Neural progenitor cell (in vitro differentiated cells): ENCODE measurements around the gene MAP1LC3B2. TPM values are rescaled to one million over a fixed set of nuclear protein-coding genes. Genes with fewer than 3 reads are reported as not detected.

ENCODE experiments used
- DNase-seq: peaks from one replicate; pipeline ENCODE4 v3.0.0-alpha.2; 2016; ENCODE audit warnings: low spot score
- H2AFZ ChIP-seq: fragments of 200-600 bp; sonication (generic); replicated peaks from 2 replicates; pipeline ENCODE4 v1.6.1; 2016; ENCODE audit warnings: antibody characterized with exemption
- H3F3A ChIP-seq: fragments of 200-600 bp; sonication (generic); 2 replicates; pipeline ENCODE4 v1.6.1; 2016; ENCODE audit warnings: antibody characterized with exemption, low read depth
- H3K27ac ChIP-seq: fragments of 200-600 bp; sonication (generic); 2 replicates; pipeline ENCODE4 v1.5.1; 2016; ENCODE audit warnings: mild to moderate bottlenecking
- H3K27me3 ChIP-seq: fragments of 200-600 bp; sonication (generic); 2 replicates; pipeline ENCODE4 v1.6.1; 2016; ENCODE audit warnings: mild to moderate bottlenecking, moderate library complexity
- H3K36me3 ChIP-seq: fragments of 200-600 bp; sonication (generic); 2 replicates; pipeline ENCODE4 v1.5.1; 2016
- H3K4me1 ChIP-seq: fragments of 200-600 bp; sonication (generic); 2 replicates; pipeline ENCODE4 v1.6.1; 2016; ENCODE audit warnings: mixed run types
- H3K4me2 ChIP-seq: fragments of 200-600 bp; sonication (generic); 2 replicates; pipeline ENCODE4 v1.6.1; 2016
- H3K4me3 ChIP-seq: fragments of 200-600 bp; sonication (generic); 2 replicates; pipeline ENCODE4 v1.5.1; 2016
- H3K79me2 ChIP-seq: fragments of 200-600 bp; sonication (generic); 2 replicates; pipeline ENCODE4 v1.6.1; 2016; ENCODE audit warnings: low read depth
- H3K9ac ChIP-seq: fragments of 200-600 bp; sonication (generic); 2 replicates; pipeline ENCODE4 v1.6.1; 2016
- H3K9me3 ChIP-seq: fragments of 200-600 bp; sonication (generic); 2 replicates; pipeline ENCODE4 v1.5.1; 2016; ENCODE audit warnings: low read depth
- H4K20me1 ChIP-seq: fragments of 200-600 bp; sonication (generic); 2 replicates; pipeline ENCODE4 v1.6.1; 2016; ENCODE audit warnings: low read depth
- H3K27ac Mint-ChIP-seq: 3 replicates; pipeline ENCODE4 v1.8.0; 2021; ENCODE audit warnings: mixed read lengths
- H3K27me3 Mint-ChIP-seq: 2 replicates; pipeline ENCODE4 v1.8.0; 2022; ENCODE audit warnings: low read depth, mild to moderate bottlenecking, inconsistent platforms, moderate library complexity, mixed read lengths; ENCODE audit not compliant: insufficient read depth
- H3K36me3 Mint-ChIP-seq: 3 replicates; pipeline ENCODE4 v1.8.0; 2021; ENCODE audit warnings: mixed read lengths
- H3K4me1 Mint-ChIP-seq: 3 replicates; pipeline ENCODE4 v1.8.0; 2021; ENCODE audit warnings: mixed read lengths
- H3K4me3 Mint-ChIP-seq: 3 replicates; pipeline ENCODE4 v1.8.0; 2021; ENCODE audit warnings: mild to moderate bottlenecking, moderate library complexity, mixed read lengths
- H3K9me3 Mint-ChIP-seq: 3 replicates; pipeline ENCODE4 v1.8.0; 2020; ENCODE audit warnings: mixed read lengths
- EZH2 ChIP-seq: fragments of 200-600 bp; sonication (generic); IDR thresholded peaks from 2 replicates; pipeline ENCODE4 v1.6.1; 2017; ENCODE audit warnings: antibody characterized with exemption, mild to moderate bottlenecking, moderate library complexity
- EZH2phosphoT487 ChIP-seq: fragments of 200-600 bp; sonication (generic); IDR thresholded peaks from 2 replicates; pipeline ENCODE4 v1.6.1; 2017; ENCODE audit warnings: antibody characterized with exemption
- total RNA-seq: library from RNA; depleted of rRNA; stranded (reverse); fragments of >200 nt; gene quantifications from 2 replicates; pipeline ENCODE4 v1.2.3, GENCODE V29; 2015; ENCODE audit warnings: low replicate concordance
- TF ChIP-seq, protein P1 (sequence below): fragments of 200-600 bp; sonication (generic); IDR thresholded peaks from 2 replicates; pipeline ENCODE4 v1.5.1; 2017; ENCODE audit warnings: antibody characterized with exemption, mild to moderate bottlenecking

Gene MAP1LC3B2
- total RNA-seq, 1 donor from 2014 or later: 0.39 TPM

DNA sequence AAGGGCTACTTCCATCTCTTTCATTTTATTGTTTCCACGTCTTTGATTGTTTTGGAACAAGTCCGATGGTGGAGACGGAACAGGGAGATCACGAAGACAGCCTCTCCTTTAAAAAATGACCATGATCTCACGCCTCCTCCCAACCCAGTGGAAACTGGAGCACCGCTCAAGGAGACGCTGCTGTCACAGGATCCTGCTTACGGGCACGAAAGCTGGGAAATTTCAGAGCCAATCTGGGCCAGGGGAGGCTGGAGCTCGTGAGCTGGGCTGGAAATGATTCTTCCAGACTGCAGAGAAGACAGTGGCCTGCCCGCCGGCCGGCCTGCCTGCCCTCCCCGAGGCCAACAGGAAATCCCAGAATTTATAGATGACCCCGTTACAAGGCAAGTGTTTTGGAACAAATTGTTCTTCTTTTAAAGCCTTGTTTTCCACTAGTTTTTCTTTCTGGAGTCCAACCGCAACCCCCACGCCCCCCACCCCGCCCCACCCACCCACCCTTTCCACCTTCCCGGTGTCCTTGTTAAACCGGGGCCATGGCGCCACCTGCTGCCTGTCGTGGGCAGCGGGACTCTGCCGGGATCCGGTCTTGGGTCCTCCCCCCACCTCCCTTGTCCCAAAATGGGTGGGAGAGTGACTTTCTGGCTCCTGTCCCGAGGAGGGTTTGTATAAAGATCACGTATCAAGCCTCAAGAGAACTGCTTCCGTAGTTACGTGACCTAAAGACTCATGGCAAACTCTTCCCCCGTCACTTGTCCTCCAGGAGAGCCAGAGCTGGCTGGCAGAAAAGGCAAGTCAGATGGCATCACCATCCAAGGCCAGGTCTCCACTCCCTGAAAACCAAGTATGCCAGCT is 40.3 kb downstream of the MAP1LC3B2 start:
- no peak overlapping the region for H3K27ac ChIP-seq

DNA sequence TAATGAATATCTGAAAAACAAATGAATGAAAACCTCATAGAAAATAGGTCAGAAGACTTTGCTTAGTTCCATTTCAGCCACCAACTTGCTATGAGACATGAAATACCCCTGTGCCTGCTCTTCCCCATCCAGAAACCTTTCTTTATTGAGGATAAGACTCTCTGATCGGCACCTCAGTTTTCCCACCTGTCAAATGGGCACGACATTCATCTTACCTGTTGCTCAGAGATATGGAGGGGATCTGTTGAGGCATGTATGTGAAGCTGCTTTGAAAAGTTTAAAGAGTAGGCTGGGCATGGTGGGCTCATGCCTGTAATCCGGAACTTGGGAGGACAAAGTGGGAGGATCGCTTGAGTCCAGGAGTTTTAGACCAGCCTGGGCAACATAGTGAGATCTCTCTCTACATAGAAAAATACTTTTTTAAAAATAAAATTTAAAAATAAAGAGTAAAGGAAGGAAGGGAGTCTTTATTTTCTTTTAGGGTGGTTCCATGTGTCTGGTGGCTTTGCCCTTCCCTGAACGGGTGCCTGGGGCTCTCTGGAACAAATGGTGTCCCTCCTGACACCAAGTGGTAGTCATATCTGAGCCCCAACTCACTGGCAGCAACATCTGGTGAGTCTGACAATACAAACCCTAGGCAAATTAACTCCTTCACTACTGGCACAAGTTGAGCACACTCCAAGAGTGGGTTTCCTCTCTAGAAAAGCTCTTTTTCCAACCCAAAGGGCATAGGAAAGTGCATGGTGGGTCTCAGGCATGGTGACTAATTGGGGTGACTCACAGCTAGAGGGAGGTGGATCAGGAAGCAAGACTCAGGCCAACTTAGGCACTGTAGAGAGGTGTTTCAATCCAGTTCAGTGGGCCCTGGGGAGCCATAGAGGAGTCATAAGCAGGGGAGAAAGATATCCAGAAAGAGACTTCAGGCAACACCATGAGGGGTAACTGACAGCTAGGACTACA is 42.1 kb downstream of the MAP1LC3B2 start:
- no peak overlapping the region for H3K9ac ChIP-seq
- H3K4me1 ChIP-seq: peaks cover 16% of the 10 kb centered on the region
- no peaks in the 10 kb centered on the region for H3K9me3 ChIP-seq
- no peaks in the 10 kb centered on the region for H3K27me3 ChIP-seq
- H3K79me2 ChIP-seq: no peaks in the 10 kb centered on the region
- Mint-ChIP-seq H3K4me1 (peaks cover 34% of the 10 kb centered on the region), H3K4me3 (no peak overlapping the region), H3K9me3 (peaks cover 7% of the 10 kb centered on the region), H3K27ac (no peak overlapping the region), H3K27me3 (peaks cover 11% of the 10 kb centered on the region), H3K36me3 (peaks cover 2% of the 10 kb centered on the region)
- H3K27ac ChIP-seq: no peak overlapping the region
- H2AFZ ChIP-seq: no peak overlapping the region
- H3K4me2 ChIP-seq: no peak overlapping the region
- H4K20me1 ChIP-seq: no peaks in the 10 kb centered on the region
- no peak for DNase-seq
- H3K36me3 ChIP-seq: no peaks in the 10 kb centered on the region
- H3K4me3 ChIP-seq: no peak overlapping the region
- peaks cover 12% of the 10 kb centered on the region for H3F3A ChIP-seq
- TF ChIP-seq, protein P1, sequence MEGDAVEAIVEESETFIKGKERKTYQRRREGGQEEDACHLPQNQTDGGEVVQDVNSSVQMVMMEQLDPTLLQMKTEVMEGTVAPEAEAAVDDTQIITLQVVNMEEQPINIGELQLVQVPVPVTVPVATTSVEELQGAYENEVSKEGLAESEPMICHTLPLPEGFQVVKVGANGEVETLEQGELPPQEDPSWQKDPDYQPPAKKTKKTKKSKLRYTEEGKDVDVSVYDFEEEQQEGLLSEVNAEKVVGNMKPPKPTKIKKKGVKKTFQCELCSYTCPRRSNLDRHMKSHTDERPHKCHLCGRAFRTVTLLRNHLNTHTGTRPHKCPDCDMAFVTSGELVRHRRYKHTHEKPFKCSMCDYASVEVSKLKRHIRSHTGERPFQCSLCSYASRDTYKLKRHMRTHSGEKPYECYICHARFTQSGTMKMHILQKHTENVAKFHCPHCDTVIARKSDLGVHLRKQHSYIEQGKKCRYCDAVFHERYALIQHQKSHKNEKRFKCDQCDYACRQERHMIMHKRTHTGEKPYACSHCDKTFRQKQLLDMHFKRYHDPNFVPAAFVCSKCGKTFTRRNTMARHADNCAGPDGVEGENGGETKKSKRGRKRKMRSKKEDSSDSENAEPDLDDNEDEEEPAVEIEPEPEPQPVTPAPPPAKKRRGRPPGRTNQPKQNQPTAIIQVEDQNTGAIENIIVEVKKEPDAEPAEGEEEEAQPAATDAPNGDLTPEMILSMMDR: no peak
- TF ChIP-seq EZH2phosphoT487: no peak
- no peak for TF ChIP-seq EZH2

More for the DNA sequence above, 40.3 kb downstream of the MAP1LC3B2 start:
- TF ChIP-seq, protein P1: peak; percentile 73
- TF ChIP-seq EZH2 (no peak), EZH2phosphoT487 (no peak)
- Mint-ChIP-seq H3K27ac (no peak overlapping the region), H3K36me3 (no peaks in the 10 kb centered on the region), H3K27me3 (peaks cover 11% of the 10 kb centered on the region), H3K9me3 (peaks cover 2% of the 10 kb centered on the region), H3K4me3 (no peak overlapping the region), H3K4me1 (peaks cover 30% of the 10 kb centered on the region)
- DNase-seq: peak; percentile 86
- no peaks in the 10 kb centered on the region for H3K36me3 ChIP-seq
- H3K4me3 ChIP-seq: peak overlapping the region; percentile 23
- peak overlapping the region; percentile 67 for H3K4me2 ChIP-seq
- H3K4me1 ChIP-seq: peaks cover 16% of the 10 kb centered on the region
- H3K79me2 ChIP-seq: no peaks in the 10 kb centered on the region
- H4K20me1 ChIP-seq: no peaks in the 10 kb centered on the region
- peaks cover 12% of the 10 kb centered on the region for H3F3A ChIP-seq
- H3K9ac ChIP-seq: no peak overlapping the region
- no peaks in the 10 kb centered on the region for H3K27me3 ChIP-seq
- no peaks in the 10 kb centered on the region for H3K9me3 ChIP-seq
- H2AFZ ChIP-seq: peak overlapping the region; percentile 73

DNA sequence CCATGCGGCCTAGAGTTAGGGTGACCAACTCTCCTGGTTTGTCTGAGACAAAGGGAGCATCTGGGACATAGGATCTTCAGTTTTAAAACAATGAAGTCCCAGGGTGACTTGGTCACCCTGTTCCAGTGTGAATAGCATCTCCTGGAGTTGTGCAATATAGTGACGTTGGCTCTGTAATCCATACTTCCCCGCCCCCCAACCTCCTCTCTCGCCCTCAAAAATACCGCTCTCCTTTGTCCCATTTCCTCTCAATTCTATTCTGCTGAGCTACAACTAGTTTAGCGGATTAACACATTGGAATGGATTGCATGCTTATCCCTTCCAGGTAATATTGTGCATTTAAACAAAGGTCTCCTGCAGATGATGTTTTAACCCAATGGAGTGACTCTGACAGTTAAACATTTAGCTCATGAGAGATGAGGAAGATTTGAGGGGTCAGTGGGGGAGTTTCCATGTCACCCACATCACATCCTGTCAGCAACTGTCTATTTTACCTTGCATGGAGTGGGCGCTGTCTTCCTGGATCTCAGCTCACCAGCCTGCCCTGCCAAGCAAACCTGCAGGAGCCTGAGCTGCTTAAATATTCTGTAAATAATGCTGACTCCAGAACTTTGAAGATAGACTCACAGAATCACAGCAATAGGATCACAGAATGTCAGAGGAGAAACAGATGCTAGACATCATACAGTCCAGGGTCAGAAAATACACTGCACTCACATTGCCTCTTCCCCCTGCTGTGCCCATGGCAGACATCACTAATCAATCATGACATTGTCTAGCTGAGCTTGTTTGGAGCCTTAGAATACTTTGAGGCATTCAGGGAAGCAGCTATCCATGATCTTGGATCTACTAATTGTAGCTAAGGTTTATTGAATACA is 43.0 kb downstream of the MAP1LC3B2 start:
- peaks cover 12% of the 10 kb centered on the region for H3F3A ChIP-seq
- H2AFZ ChIP-seq: no peak overlapping the region
- no peak for DNase-seq
- no peaks in the 10 kb centered on the region for H3K79me2 ChIP-seq
- H3K27me3 Mint-ChIP-seq: peaks cover 14% of the 10 kb centered on the region
- no peaks in the 10 kb centered on the region for H3K36me3 ChIP-seq
- no peak overlapping the region for H3K4me2 ChIP-seq
- peaks cover 7% of the 10 kb centered on the region for H3K9me3 Mint-ChIP-seq
- peak overlapping the region; percentile 17 for H3K4me3 Mint-ChIP-seq
- peaks cover 34% of the 10 kb centered on the region for H3K4me1 Mint-ChIP-seq
- TF ChIP-seq EZH2 (no peak), EZH2phosphoT487 (no peak)
- TF ChIP-seq, protein P1: no peak
- no peak overlapping the region for H3K4me3 ChIP-seq
- H4K20me1 ChIP-seq: no peaks in the 10 kb centered on the region
- peaks cover 2% of the 10 kb centered on the region for H3K36me3 Mint-ChIP-seq
- H3K27ac ChIP-seq: no peak overlapping the region
- no peak overlapping the region for H3K9ac ChIP-seq
- no peaks in the 10 kb centered on the region for H3K27me3 ChIP-seq
- peak overlapping the region; percentile 59 for H3K27ac Mint-ChIP-seq
- H3K9me3 ChIP-seq: no peaks in the 10 kb centered on the region
- peaks cover 16% of the 10 kb centered on the region for H3K4me1 ChIP-seq
